Measurements from ENCODE around the gene ASB4.

DNA sequence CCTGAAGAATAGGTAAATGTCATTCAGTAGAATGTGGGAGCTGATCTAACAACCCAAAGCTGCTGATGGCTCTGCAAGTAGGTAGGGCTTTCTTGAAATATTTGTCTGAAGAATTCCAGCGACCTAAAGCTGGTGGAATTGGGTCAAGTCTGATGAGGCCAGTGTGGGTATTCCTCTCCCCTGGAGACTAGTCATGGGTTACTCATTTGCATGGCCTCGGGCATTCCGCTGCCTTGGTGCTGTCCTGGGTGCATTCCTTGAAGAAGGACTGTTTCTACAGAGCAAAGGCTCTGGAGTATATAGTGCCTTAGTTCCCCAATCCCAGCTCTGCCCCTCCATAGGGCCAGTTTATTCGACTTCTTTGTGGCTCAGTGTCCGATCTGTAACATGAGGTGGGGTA lies 91.4 kb downstream of the ASB4 start:
- TF ChIP-seq, protein P1, sequence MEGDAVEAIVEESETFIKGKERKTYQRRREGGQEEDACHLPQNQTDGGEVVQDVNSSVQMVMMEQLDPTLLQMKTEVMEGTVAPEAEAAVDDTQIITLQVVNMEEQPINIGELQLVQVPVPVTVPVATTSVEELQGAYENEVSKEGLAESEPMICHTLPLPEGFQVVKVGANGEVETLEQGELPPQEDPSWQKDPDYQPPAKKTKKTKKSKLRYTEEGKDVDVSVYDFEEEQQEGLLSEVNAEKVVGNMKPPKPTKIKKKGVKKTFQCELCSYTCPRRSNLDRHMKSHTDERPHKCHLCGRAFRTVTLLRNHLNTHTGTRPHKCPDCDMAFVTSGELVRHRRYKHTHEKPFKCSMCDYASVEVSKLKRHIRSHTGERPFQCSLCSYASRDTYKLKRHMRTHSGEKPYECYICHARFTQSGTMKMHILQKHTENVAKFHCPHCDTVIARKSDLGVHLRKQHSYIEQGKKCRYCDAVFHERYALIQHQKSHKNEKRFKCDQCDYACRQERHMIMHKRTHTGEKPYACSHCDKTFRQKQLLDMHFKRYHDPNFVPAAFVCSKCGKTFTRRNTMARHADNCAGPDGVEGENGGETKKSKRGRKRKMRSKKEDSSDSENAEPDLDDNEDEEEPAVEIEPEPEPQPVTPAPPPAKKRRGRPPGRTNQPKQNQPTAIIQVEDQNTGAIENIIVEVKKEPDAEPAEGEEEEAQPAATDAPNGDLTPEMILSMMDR (conservative IDR thresholded peaks at IDR 0.05): no peak
- TF ChIP-seq EZH2 (IDR thresholded peaks at IDR 0.05; ENCODE audit: low read depth): no peak
